Thyroid gland (tissue), 4 donors: ENCODE data around the gene CPE.

Experiments used
- POLR2A ChIP-seq, 2 donors: fragments of 450-650 bp; IDR thresholded peaks; one replicate each; pipeline ENCODE4 v1.6.1; 2017; ENCODE audit warnings: antibody characterized with exemption in 2 of 2, mild to moderate bottlenecking in 2 of 2, moderate library complexity in 1 of 2
- TF ChIP-seq, protein P1 (sequence below), 6 experiments: fragments of 200-600 bp in 3 of 6; fragments of 450-650 bp in 3 of 6; sonication (generic) in 3 of 6; IDR thresholded peaks; one replicate each; pipeline ENCODE4 v1.5.1; 2016 to 2019; ENCODE audit warnings: antibody characterized with exemption in 6 of 6, mild to moderate bottlenecking in 2 of 6, inconsistent platforms in 1 of 6, moderate library complexity in 1 of 6

DNA sequence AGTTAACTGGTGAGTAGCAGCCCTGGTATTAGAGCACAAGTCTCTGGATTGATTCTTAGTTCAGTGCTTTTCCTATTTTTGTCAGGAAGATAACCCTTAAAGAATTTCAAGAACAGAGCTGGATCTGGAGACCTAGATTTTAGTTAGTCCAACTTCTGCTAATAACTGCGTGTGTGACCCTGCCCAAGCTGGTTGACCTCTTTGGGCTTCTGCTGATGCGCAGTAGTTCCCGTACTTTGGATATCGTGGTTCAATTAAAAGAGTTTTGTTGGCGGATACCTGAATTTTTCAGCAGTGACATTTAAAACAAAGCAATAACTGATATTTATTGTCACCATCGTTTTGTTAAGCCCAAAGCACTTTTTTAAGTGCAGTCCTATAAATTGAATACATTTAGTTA is 42.1 kb upstream of the CPE start:
- TF ChIP-seq POLR2A (IDR thresholded peaks at IDR 0.05): no peak
- TF ChIP-seq, protein P1, sequence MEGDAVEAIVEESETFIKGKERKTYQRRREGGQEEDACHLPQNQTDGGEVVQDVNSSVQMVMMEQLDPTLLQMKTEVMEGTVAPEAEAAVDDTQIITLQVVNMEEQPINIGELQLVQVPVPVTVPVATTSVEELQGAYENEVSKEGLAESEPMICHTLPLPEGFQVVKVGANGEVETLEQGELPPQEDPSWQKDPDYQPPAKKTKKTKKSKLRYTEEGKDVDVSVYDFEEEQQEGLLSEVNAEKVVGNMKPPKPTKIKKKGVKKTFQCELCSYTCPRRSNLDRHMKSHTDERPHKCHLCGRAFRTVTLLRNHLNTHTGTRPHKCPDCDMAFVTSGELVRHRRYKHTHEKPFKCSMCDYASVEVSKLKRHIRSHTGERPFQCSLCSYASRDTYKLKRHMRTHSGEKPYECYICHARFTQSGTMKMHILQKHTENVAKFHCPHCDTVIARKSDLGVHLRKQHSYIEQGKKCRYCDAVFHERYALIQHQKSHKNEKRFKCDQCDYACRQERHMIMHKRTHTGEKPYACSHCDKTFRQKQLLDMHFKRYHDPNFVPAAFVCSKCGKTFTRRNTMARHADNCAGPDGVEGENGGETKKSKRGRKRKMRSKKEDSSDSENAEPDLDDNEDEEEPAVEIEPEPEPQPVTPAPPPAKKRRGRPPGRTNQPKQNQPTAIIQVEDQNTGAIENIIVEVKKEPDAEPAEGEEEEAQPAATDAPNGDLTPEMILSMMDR (IDR thresholded peaks at IDR 0.05): no peak
